ENCODE results near the gene SDHB.

The SDHB gene

DNA sequence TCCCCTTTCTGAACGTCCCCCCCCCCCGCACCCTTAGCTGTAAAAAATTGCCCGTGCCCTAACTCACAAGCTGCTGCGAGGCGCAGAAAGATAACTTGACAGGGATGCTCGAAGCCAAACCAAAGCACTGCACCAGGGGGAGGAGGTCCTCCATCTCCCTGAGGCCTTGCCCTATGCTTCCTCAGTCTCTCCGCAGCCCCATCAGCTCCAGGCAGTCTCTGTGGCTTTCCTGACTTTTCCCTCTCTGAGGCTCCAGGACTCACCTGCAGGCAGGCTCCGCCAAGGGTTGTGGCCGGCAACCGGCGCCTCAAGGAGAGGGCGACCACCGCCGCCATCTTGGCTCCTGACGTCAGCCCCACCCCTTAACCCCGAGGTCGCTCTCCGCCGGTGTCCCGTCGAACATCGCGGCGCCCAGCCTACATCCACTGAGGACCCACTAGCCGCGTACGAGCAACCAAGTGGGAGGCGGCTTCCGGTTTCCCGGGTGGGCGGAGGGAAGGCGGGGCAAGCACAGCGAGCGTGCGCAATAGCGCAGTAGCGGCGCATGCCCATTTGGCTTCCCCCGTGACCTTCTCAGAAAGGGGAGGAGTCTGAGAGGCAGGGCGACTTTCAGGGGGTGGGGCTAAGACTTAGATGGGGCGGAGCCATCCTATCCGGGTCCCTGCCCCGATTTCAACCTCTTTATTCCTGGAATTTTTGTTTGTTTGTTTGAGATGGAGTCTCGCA is at the start of gene SDHB:
Gene SDHB, minus strand, starts transcription at position 348 of the 726 bp plus-strand sequence. Its CDS starts 13 bp downstream, at position 335.
- DNase-seq (ENCODE audit: low spot score): peak; percentile 100

DNA sequence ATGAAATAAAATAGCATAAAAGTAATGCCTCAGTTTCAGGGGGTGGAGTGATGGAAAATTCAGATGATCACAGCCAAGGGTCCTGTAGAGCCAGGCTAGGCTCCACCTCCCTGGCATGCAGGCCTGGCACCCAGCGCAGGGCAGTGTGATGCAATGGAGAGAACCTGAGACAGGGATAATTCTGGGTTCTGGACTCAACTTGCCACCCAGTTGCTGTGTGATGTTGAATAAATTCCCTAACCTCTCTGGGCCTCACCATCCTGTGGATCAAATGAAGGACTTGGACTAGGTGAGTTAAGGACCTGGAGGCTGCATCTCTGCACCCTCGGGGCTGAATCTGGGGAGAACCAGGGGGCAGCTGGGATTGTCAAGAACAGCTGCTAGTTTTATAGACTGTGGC is 48.4 kb upstream of the SDHB start:
- no peak for DNase-seq (ENCODE audit: low spot score)

GRCh38 chr1:17101261-17101660 is 47.4 kb upstream of the SDHB start:
- no peak for DNase-seq (ENCODE audit: low spot score)

GRCh38 chr1:17099616-17100340 is 45.9 kb upstream of the SDHB start:
- DNase-seq (ENCODE audit: low spot score): no peak

DNA sequence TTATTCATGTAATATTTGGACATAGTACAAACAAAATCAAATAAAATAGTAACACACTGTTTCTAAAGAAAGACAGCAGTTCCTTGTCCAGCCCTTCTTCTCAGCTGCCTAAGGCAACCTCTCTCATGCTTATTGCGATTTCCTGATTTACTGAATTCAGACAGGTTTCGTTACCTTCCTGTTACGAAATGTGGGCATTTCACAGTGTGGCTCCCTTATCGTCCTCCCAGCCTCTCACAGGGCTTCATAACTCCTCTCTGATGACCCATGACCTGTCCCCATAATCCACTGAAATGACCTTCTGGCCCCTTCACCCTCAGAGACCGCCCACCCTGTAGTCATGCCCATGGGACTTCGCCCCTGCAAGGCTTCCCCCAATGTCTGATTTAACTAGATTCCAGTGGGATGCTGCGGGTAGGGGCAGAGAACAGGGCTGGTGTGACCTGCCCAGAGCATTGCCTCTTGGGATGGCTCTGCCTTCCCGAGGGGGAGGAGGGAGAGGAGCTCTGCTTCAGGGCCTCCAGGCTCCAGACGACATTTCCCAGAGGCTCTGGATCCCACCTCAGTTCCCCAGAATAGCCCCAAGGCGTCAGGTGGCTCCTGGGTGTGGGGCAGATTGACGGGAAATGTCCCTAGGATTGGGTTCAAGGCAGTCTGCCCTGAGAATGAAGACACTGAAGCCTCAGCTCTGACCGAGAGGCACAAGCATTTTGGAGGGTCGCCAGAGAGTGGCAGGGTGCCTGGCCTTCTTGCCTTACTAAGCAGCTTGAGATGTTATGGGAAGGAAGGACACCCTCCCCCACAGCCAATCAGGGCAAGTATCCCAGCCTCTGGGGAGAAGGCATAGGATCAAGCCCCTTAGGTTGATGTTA is 44.9 kb upstream of the SDHB start:
- no peak for DNase-seq (ENCODE audit: low spot score)

DNA sequence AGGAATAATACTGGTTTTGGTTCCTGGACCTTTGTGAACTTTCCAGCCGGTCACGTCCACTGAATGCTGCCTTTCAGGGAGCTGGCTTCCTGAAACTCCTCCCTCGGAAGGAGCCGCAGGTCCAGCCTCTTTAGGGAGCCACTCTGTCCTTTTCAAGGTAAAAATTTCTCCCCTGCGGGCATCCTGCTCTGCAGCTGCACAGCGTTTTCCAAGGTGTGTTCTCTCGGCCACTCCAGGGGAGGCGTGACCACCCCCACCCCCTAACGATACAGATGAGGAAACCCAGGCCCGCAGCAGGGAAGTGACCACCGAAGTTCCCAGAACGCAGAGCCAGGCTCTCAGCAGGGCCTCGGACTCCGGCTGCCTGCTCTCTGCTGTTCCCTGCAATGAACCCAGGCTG is 44.0 kb upstream of the SDHB start:
- DNase-seq (ENCODE audit: low spot score): no peak

- no peak for DNase-seq (ENCODE audit: low spot score)
Observed at GRCh38 chr1:17097147-17097546, 43.3 kb upstream of the SDHB start.

DNA sequence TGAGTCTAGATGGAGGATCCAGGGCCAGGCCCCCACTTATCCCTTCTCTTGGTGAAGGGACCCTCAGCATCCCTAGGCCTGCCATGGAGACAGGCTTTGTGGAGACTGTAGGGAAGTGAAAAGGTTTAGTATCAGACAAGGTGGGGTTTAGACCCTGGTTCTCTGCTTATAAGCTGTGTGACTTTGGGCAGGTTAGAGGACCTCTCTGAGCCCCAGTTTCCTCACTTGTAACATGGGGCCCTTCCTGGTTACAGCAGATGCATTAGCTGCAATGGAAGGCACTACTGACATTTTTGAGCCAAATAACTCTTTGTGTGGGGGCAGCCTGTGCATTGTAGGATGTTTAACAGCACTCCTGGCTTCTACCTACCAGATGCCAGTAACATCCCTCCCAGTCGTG is 42.8 kb upstream of the SDHB start:
- DNase-seq (ENCODE audit: low spot score): no peak

GRCh38 chr1:17095141-17095540 is 41.3 kb upstream of the SDHB start:
- no peak for DNase-seq (ENCODE audit: low spot score)

GRCh38 chr1:17094664-17095063 is 40.8 kb upstream of the SDHB start:
- DNase-seq (ENCODE audit: low spot score): no peak

DNA sequence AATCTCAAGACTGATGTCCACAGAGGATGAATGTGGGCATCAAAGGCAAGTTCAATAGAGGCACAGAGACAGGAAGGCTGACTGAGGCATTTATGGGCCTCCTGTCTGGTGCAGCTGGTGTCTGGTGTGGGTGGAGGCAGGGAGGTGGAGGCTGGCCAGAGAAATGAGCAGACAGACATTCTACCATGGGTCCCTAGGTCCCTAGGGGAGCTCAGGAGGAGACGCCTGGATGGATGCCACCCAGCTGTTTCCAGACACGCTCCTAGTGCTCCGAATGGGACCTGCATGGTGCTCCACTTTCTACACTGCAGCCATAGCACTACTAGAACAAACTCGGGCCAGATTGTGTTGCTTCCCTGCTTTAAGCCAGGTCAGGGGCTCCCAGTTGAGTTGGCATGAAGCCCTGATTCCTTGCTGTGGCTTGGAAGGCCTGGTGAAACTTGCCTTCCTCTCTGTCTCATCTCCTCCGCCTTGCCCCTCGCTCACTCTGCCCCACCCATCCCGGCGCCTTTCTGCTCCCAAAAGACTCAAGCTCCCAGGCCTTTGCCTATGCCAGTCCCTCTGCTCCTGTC is 40.1 kb upstream of the SDHB start:
- no peak for DNase-seq (ENCODE audit: low spot score)

DNA sequence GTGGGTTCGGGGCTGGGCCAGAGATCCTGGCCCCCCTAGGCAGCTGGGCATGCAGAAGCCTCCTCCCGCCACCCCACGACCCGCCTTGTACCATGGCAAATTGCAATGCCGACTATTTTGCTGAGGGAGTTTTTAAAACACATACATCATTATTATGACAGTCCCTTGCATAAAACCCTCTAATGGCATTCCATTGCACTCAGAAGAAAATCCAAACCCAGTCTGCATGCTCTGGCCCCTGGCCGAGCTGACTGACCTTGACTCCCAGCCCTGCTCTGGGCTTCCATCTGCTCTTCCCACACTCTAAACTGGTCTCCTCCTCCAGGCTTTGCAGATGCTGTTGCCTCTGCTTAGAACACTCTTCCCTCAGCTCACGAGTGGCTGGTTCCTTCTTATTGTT is 37.4 kb upstream of the SDHB start:
- no peak for DNase-seq (ENCODE audit: low spot score)

GRCh38 chr1:17089506-17089905 is 35.7 kb upstream of the SDHB start:
- DNase-seq (ENCODE audit: low spot score): no peak

GRCh38 chr1:17086751-17087150 is 32.9 kb upstream of the SDHB start:
- no peak for DNase-seq (ENCODE audit: low spot score)

DNA sequence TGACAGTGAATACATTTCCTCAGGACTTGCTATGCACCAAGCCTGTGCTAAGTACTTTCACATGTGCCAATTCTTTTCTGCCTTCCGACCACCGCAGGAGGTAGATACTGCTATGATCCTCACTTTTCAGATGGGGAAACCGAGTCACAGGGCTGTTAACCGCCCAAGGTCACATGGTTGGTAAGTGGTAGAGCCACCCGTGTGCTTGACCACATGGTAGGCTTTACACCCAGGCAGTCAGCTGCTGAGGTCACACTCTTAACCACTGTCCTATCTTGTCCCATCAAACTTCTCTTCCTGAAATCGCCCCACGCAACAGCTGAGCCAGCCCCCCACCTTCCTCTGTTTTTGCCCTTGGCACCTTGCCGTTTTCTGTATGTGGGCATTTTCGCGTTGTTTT is 31.0 kb upstream of the SDHB start:
- DNase-seq (ENCODE audit: low spot score): no peak

DNA sequence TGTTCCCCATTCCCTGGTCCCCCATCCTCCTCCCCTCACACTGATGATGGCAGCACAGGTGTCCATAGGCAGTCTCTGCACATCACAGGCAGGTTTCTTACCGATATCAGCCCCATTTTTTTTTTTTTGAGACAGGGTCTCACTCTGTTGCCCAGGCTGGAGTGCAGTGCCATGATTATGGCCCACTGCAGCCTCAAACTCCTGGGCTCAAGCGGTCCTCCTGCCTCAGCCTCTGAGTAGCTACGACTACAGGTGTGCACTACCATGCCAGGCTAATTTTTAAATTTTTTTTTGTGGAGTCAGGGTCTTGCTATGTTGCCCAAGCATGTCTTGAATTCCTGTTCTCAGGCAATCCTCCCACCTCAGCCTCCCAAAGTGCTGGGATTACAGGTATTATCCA is 28.9 kb upstream of the SDHB start:
- no peak for DNase-seq (ENCODE audit: low spot score)

- no peak for DNase-seq (ENCODE audit: low spot score)
Observed at GRCh38 chr1:17081439-17081838, 27.6 kb upstream of the SDHB start.

DNA sequence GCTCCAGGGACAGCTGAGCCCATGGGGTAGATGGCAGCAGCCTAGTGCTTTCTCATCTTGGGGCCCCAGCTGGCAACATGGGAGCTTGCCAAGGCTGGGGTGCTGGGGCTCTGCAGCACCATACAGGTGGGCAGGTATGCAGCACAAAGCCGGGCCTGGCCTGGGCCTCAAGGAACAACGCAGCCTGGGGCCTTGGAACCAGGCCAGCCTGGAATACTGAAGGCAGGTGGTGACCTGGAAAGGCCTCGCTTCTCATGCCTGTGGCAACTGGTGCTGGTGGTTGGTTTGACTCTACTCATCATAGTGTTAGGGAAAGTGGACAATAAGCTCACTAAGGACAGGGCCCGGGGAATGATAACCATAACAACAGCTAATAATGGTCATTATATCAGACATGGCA is 27.0 kb upstream of the SDHB start:
- DNase-seq (ENCODE audit: low spot score): no peak

- no peak for DNase-seq (ENCODE audit: low spot score)
Observed at GRCh38 chr1:17080085-17080759, 26.4 kb upstream of the SDHB start.

DNA sequence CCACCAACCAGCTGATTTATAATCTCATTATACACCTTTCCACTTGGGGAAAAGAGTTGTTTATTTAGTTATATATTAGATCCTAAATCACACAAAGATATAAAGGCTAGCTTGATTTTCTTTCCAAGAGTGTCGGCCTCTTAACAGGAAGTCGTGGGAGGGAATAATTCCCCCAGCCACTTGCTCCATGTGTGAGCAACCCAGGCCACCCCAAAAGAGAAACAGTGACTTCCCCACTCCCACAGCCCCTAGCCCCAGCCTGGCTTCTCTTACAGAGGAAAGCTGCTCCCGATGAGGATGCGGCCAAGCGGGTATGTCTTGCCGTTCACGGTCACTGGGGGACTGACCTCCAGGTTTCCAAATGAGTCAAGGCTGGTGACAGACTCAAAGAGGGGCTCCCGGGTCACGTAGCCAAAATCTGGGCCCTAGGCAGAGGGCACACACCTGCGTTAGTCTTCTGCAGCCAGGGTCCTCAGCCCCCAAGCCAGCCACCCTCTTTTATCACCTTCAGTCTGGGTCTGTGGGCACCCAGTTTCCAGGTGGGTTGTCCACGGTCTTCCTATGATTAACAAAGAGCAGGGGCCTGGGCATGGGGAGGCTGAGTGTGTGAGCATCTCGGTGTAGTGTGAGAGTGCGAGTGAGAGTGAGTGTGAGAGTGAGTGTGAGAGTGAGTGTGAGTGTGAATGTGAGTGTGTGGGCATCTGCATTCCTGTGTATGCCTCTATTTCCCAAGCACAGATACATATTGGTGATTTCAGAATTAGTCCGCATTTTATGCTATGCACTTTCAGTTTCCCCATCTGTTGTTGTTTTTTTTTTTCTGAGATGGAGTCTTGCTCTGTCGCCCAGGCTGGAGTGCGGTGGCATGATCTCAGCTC is 25.4 kb upstream of the SDHB start:
- no peak for DNase-seq (ENCODE audit: low spot score)

Data from ecto neural progenitor cell (in vitro differentiated cells).